GM20000 (cell line): ENCODE measurements around the gene NUMB.
"Not testable (repeated sequence)": the region's sequence is repeated elsewhere in the genome, so short reads cannot be mapped to it uniquely, and the experiment has no call there.

Source experiments
- DNase-seq: peaks from one replicate; pipeline ENCODE4 v3.0.0; 2012; ENCODE audit warnings: low spot score
- CTCF ChIP-seq: IDR thresholded peaks from 2 replicates; pipeline ENCODE4 v1.5.1; 2012; ENCODE audit warnings: mild to moderate bottlenecking, control low read depth; ENCODE audit errors: extremely low read depth, missing control alignments

NUMB gene

GRCh38 chr14:73325630-73326299 lies 132.6 kb downstream of the NUMB start:
- TF ChIP-seq CTCF: no peak
- no peak for DNase-seq

- no peak for DNase-seq
- TF ChIP-seq CTCF: no peak
Measured at GRCh38 chr14:73325063-73325462, 133.3 kb downstream of the NUMB start.

GRCh38 chr14:73324533-73324932 lies 133.8 kb downstream of the NUMB start:
- DNase-seq: no peak
- no peak for TF ChIP-seq CTCF

GRCh38 chr14:73323896-73324399 lies 134.4 kb downstream of the NUMB start:
- no peak for TF ChIP-seq CTCF
- DNase-seq: no peak

GRCh38 chr14:73313151-73313550 lies 145.2 kb downstream of the NUMB start:
- no peak for DNase-seq
- no peak for TF ChIP-seq CTCF

GRCh38 chr14:73312687-73313086 lies 145.7 kb downstream of the NUMB start:
- TF ChIP-seq CTCF: no peak
- DNase-seq: no peak

- DNase-seq: no peak
- TF ChIP-seq CTCF: no peak
Measured at GRCh38 chr14:73311708-73312030, 146.7 kb downstream of the NUMB start.

- not testable (repeated sequence) for DNase-seq
Measured at GRCh38 chr14:73309207-73309606, 149.1 kb downstream of the NUMB start.
